Measurements from ENCODE around the gene BBX. TPM values are rescaled to one million over a fixed set of nuclear protein-coding genes. Genes with fewer than 3 reads are reported as not detected.

Gene BBX
- polyA plus RNA-seq, 6 donors from 2014 or later: 124 to 158 (median 139) TPM

DNA sequence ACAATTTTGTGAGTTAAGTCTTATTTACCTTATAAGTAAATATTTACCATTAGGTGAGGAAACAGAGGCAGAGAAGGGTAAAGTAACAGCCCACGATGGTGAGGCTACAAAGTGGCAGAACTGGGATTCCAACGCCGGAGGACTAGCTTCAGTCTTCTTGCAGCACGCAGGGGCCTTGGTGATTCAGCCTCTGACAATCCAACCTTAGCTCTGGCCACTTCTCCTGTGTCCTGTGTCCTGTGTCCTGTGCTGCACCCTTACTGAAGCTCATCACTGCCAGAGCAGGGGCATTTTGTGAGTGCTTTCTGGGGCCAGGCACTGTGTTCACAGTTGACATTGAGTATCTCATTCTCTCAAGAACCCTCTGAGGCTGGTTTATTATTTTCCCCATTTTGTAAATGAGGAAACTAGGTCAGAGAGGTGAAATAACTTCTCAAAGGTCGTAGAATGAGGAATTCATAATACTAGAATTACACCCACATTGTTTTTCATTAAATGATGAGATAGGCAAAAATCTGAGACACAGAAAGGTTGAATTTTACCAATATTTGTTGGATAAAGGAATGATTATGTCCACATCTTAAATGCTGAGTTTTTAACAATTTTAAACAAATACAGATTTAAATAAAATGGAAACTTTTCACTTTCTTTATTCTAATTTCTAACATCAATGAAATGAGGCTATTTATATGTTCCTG, 215.9 kb downstream of the BBX start:
- DNase-seq (no peak), ATAC-seq (ENCODE audit: low read depth in 2 of 2) (peak; percentile 18 to 27)
- Mint-ChIP-seq H3K27me3 (no peaks in the 10 kb centered on the region), H3K4me3 (peak overlapping the region in 7 of 8 donors; percentile 4 to 74 (median 31)), H3K36me3 (peaks cover 6 to 7% of the 10 kb centered on the region in 2 donors), H3K9me3 (no peaks in the 10 kb centered on the region), H3K4me1 (peaks cover 18 to 37% (median 36%) of the 10 kb centered on the region in 3 donors), H3K27ac (peak overlapping the region in 5 of 6 donors; percentile 21 to 84 (median 75))

DNA sequence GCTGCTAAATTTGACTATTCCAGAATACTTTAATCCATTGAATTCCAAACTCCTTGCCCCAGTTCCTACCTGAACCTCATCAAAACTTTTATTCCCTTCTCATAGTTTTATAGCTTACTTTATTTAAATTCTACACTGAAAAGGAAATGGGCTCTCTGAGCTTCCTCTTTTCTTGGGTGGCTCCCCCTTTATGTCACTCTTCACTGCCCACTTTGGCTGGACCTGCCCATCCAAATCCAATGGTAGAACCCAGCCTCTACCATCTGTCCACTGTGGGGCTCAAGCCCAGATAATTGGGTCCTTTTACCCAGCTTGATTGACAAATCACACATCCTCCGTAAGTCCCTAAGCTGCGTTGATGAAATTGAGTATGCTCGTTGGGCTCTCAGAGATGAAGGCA, 216.5 kb downstream of the BBX start:
- peak overlapping the region; percentile 21 to 84 (median 74) for H3K27ac Mint-ChIP-seq
- H3K27me3 Mint-ChIP-seq: no peaks in the 10 kb centered on the region
- no peaks in the 10 kb centered on the region for H3K9me3 Mint-ChIP-seq
- ATAC-seq (ENCODE audit: low read depth in 2 of 2) (peak; percentile 94 to 95), DNase-seq (peak; percentile 44)
- peak overlapping the region in 7 of 8 donors; percentile 3 to 74 (median 31) for H3K4me3 Mint-ChIP-seq
- peaks cover 18 to 37% (median 36%) of the 10 kb centered on the region in 3 donors for H3K4me1 Mint-ChIP-seq
- H3K36me3 Mint-ChIP-seq: peaks cover 6 to 7% of the 10 kb centered on the region in 2 donors

DNA sequence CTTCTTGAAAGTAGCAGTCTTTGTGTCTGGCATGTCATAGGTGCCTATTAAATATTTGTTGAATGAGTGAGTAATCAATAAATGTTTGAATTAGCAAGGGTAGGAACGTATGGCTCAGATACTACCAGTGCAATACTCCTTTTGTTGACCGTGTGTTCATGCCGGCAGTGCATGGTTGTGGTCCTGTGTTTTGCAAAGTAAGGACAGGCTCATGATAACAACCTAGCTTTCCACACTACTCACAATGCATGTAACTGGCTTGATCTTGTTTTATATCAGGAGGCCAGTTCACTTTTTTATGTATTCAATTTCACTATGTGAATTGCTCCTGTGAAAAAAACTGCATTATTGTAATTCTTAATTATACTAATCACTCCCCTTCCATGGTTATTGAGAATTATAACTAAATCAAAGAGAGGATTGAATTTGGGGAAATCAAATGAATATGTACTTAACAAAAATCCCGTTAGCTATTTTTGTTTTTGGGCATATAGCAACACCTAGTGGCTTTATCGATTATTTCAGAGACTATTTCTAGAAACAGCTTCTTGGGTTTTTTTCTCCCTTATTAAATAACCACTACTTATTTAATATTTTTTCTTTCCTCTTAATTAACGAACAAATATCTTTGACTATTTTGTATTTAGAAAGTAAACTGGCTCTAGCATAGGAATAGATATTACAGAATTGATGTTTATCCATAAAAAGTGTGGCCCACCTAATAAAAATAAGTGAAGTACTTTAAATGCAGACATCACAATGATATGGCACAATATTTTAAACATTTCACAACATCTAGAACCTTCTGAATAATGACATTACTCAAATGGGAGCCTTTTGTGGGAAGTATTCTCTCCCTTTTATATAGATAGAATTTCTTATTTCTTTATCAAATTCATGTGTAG, 218.5 kb downstream of the BBX start:
- peak; percentile 14 for DNase-seq
- Mint-ChIP-seq H3K27ac (peak overlapping the region in 1 of 6 donors; percentile 18), H3K27me3 (no peaks in the 10 kb centered on the region), H3K36me3 (peaks cover 6 to 15% of the 10 kb centered on the region in 2 donors), H3K4me3 (no peak overlapping the region), H3K9me3 (no peaks in the 10 kb centered on the region), H3K4me1 (peaks cover 18 to 37% (median 36%) of the 10 kb centered on the region in 3 donors)
- ATAC-seq (ENCODE audit: low read depth in 2 of 2): no peak

DNA sequence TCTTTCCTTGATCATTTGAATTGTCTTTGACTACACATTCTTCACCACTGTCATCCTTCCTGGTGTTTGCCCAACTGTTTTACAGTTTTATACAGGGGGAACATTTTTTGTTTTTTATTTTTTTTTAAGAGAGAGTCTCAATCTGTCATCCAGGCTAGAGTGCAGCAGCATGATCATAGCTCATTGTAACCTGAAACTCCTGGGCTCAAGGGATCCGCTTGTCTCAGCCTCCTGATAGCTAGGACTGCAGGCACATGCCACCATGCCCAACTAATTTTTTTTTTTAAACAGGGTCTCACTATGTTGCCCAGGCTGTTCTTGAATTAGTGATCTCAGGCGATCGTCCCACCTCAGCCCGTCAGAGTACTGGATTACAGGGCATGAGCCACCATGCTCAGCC, 222.6 kb downstream of the BBX start:
- H3K27ac Mint-ChIP-seq: peak overlapping the region in 3 of 6 donors; percentile 40 to 91 (median 53)
- DNase-seq (no peak), ATAC-seq (ENCODE audit: low read depth in 2 of 2) (no peak)
- H3K27me3 Mint-ChIP-seq: no peaks in the 10 kb centered on the region
- no peaks in the 10 kb centered on the region for H3K9me3 Mint-ChIP-seq
- peaks cover 6 to 13% (median 11%) of the 10 kb centered on the region in 3 donors for H3K4me1 Mint-ChIP-seq
- no peak overlapping the region for H3K4me3 Mint-ChIP-seq
- H3K36me3 Mint-ChIP-seq: peaks cover 5 to 12% of the 10 kb centered on the region in 2 donors

DNA sequence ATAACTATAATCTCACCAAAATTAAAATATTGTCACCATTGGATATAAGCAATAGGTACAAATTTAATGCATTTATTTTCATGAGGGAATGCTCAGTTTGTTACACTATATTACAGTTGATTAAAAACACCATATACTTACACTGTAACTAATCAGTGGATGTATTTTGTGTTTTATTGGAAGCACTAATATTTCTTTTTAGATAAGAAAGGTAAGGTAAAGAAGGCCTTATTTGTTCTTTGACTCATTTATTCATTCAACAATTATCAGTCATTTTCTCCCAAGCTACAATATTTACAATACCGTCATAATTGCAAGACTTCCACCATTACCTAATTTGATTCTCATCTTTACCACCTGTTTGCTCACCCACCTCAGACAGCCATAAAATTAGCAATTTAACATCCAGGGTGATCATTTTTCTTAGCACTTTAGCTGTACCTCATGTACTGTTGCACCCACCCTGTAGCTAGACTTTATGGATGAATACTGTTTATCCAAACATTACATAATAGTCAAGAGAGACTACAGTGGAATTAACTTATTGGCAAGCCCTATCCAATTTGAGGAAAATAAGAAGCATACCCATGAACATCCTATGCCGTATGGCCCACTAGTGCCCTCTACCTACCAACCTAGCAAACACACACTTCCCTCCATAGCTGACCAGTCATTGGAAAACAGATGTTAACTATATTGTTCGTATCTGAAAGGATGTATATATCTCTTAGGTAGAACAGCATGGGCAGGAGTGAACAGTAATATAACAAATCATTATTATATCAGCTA, 229.6 kb downstream of the BBX start:
- Mint-ChIP-seq H3K36me3 (peaks cover 0 to 7% of the 10 kb centered on the region in 2 donors), H3K9me3 (no peaks in the 10 kb centered on the region), H3K27ac (peak overlapping the region in 1 of 6 donors; percentile 24), H3K27me3 (no peaks in the 10 kb centered on the region), H3K4me3 (no peak overlapping the region), H3K4me1 (no peaks in the 10 kb centered on the region)
- no peak for ATAC-seq (ENCODE audit: low read depth in 2 of 2)
- DNase-seq: no peak

DNA sequence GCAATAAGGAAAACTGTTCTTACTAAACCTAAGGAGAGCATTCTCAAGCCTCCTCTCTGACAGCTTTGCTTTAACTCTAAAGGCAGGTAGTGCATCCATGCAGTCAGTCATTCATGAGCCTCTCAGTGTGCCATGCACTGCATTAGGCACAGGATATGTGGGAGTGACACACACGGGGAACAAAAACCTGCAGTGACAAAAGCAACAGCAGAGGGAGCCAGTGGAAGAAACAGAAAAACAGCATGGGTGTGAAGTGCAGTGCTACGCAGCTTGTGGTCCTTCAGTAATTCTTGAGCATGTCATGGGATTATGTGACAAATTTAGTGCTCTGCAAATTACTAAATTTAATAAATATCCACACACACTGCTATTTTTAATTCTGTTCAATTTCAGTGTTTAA, 230.7 kb downstream of the BBX start:
- Mint-ChIP-seq H3K36me3 (peaks cover 7 to 15% of the 10 kb centered on the region in 2 donors), H3K4me1 (no peaks in the 10 kb centered on the region), H3K4me3 (no peak overlapping the region), H3K27ac (peak overlapping the region in 1 of 6 donors; percentile 31), H3K9me3 (no peaks in the 10 kb centered on the region), H3K27me3 (no peaks in the 10 kb centered on the region)
- DNase-seq (no peak), ATAC-seq (ENCODE audit: low read depth in 2 of 2) (peak; percentile 30 to 57)

DNA sequence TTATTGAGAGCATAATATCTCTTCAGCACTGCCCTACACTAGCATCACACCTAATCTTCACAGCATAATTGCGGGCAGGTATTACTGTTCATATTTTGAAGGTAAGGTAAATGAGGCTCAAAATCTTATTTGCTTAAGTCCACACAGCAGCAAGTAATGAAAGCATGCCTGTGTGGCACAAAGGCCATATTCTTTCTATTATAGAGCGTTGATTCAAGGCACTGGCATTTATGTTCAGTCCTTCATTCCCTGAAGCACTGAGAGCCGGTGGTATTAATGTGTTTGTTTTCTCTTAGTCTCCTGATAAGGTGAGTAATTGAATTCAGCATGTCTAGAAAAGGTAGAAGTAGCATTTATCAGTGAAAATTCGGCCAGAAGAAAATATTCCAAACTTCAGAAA, 231.2 kb downstream of the BBX start:
- Mint-ChIP-seq H3K27ac (peak overlapping the region in 1 of 6 donors; percentile 50), H3K9me3 (no peaks in the 10 kb centered on the region), H3K4me3 (no peak overlapping the region), H3K4me1 (no peaks in the 10 kb centered on the region), H3K36me3 (peaks cover 7 to 17% of the 10 kb centered on the region in 2 donors), H3K27me3 (no peaks in the 10 kb centered on the region)
- DNase-seq (no peak), ATAC-seq (ENCODE audit: low read depth in 2 of 2) (no peak)

DNA sequence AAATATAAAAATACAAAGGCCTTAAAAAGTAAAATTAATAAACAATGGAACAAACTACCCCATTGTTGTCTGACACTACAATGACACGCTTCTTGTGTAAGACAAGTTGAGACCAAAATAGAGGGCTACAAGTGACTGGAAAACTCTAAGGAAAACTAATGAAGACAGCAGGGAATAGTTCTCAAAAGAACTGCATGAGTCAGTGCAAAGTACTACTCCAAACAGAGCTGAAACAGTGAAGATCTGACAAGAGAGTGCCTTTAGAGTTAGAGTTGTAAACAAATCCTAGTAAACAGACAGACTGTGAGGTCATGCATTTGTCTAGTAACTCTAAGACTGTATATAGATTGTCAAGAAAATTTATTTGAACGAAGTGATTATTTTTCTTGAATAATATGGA, 233.9 kb downstream of the BBX start:
- H3K36me3 Mint-ChIP-seq: peaks cover 17 to 36% of the 10 kb centered on the region in 2 donors
- peaks cover 0 to 3% (median 2%) of the 10 kb centered on the region in 3 donors for H3K4me1 Mint-ChIP-seq
- H3K4me3 Mint-ChIP-seq: no peak overlapping the region
- ATAC-seq (ENCODE audit: low read depth in 2 of 2) (no peak), DNase-seq (no peak)
- no peak overlapping the region for H3K27ac Mint-ChIP-seq
- H3K9me3 Mint-ChIP-seq: no peaks in the 10 kb centered on the region
- H3K27me3 Mint-ChIP-seq: no peaks in the 10 kb centered on the region

DNA sequence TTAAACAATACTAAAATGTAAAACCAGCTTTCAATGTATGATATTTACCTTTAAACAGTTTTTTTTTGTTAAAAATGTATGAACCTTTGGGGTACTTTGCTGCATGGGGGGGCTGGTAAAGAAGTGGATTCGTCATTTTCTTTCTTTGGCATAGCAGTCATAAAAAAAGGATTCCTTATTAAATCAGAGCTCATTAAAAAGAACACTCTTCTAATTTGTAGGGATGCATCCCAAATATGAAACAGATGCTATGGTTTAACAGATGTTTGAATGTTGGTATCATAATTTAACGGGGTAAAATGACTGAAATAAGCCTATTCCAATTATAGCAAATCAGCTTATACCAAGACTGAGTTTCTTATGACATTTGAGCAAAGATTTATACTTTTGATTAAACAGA, 234.4 kb downstream of the BBX start:
- Mint-ChIP-seq H3K4me1 (peaks cover 0 to 3% (median 2%) of the 10 kb centered on the region in 3 donors), H3K27ac (no peak overlapping the region), H3K27me3 (no peaks in the 10 kb centered on the region), H3K4me3 (no peak overlapping the region), H3K9me3 (no peaks in the 10 kb centered on the region), H3K36me3 (peaks cover 18 to 37% of the 10 kb centered on the region in 2 donors)
- ATAC-seq (ENCODE audit: low read depth in 2 of 2): no peak
- DNase-seq: no peak

DNA sequence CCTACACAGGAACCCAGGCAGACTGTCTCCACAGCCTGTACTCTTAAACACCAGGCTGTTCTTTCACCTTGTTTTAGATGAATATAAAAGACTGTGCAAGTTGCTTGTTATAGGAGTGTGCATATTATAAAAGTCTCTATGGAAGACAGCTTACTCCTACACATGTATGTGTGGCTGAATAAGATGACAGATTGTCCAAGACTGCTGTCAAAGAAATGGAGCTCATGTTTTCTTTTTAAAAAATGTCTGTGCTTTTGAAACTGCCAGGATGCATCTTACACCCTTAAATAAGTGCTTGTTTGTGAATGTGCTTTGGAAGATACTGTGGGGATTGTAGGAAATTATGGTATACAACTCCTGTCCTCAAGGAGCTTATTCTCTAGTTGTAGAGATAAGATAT, 237.4 kb downstream of the BBX start:
- H3K36me3 Mint-ChIP-seq: peaks cover 18 to 49% of the 10 kb centered on the region in 2 donors
- peaks cover 0 to 3% (median 2%) of the 10 kb centered on the region in 3 donors for H3K4me1 Mint-ChIP-seq
- no peak for ATAC-seq (ENCODE audit: low read depth in 2 of 2)
- no peak overlapping the region for H3K4me3 Mint-ChIP-seq
- peaks cover 0 to 3% (median 0%) of the 10 kb centered on the region in 7 donors for H3K9me3 Mint-ChIP-seq
- DNase-seq: no peak
- peak overlapping the region in 1 of 6 donors; percentile 11 for H3K27ac Mint-ChIP-seq
- no peaks in the 10 kb centered on the region for H3K27me3 Mint-ChIP-seq

DNA sequence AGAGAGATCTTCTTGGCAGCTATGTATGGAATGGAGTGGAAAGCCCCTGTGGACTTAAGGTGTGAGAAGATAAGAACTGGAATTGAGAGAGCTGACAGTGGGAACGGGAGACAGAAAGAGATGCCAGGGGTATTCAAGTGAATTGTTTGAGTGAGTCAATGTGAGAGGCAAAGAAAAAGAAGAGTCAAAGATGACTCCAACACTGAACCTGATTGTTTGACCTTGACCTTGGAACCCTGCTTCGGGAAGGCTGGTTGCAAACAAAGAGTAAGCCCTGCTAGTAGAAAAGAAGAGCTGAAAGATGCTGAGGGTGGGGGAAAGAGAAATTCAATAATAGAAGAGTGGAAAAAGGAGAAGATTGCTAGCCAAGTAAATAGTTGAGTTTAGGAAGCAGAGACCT, 238.6 kb downstream of the BBX start:
- Mint-ChIP-seq H3K4me3 (no peak overlapping the region), H3K4me1 (peaks cover 0 to 3% (median 2%) of the 10 kb centered on the region in 3 donors), H3K27me3 (no peaks in the 10 kb centered on the region), H3K9me3 (peaks cover 0 to 8% (median 5%) of the 10 kb centered on the region in 7 donors), H3K27ac (no peak overlapping the region), H3K36me3 (peaks cover 27 to 55% of the 10 kb centered on the region in 2 donors)
- ATAC-seq (ENCODE audit: low read depth in 2 of 2) (no peak), DNase-seq (no peak)

DNA sequence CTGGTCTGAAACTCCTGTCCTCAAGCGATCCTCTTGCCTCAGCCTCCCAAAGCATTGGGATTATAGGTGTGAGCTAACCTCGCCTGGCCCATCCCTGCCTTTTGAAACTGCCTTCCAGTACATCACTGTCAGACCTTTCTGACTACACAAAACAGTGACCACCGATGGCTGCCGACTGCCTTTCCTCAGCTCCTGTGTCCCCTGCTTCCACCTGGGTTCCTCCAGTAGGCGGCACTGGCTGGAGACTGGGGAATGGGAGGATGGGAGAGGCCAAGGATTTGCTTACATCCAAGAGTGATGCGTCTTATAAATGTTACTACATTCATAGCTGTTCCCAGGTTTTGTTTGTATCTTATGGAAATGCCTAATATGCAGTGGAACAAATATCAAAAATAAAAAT, 242.8 kb downstream of the BBX start:
- Mint-ChIP-seq H3K27ac (no peak overlapping the region), H3K36me3 (peaks cover 25 to 42% of the 10 kb centered on the region in 2 donors), H3K9me3 (peaks cover 0 to 8% (median 6%) of the 10 kb centered on the region in 7 donors), H3K4me1 (peaks cover 17 to 21% (median 18%) of the 10 kb centered on the region in 3 donors), H3K27me3 (no peaks in the 10 kb centered on the region), H3K4me3 (no peak overlapping the region)
- ATAC-seq (ENCODE audit: low read depth in 2 of 2) (no peak), DNase-seq (no peak)

Data from naive B cell (primary cell).